Breast epithelium (tissue), 3 donors: Measurements from ENCODE around the gene KCND2.

Experiments used
- POLR2A ChIP-seq: fragments of 450-650 bp; IDR thresholded peaks from one replicate; pipeline ENCODE4 v1.6.1; 2016; ENCODE audit warnings: antibody characterized with exemption, mild to moderate bottlenecking, moderate library complexity
- POLR2AphosphoS5 ChIP-seq, 3 donors: sonication (generic); formaldehyde crosslinking; IDR thresholded peaks; one replicate each; pipeline ENCODE4 v1.6.1; 2017; ENCODE audit warnings: antibody characterized with exemption in 3 of 3
- TF ChIP-seq, protein P1 (sequence below), 3 donors: fragments of 450-650 bp; IDR thresholded peaks; one replicate each; pipeline ENCODE4 v1.5.1; 2016 to 2017; ENCODE audit warnings: antibody characterized with exemption in 3 of 3, mild to moderate bottlenecking in 3 of 3, moderate library complexity in 3 of 3

DNA sequence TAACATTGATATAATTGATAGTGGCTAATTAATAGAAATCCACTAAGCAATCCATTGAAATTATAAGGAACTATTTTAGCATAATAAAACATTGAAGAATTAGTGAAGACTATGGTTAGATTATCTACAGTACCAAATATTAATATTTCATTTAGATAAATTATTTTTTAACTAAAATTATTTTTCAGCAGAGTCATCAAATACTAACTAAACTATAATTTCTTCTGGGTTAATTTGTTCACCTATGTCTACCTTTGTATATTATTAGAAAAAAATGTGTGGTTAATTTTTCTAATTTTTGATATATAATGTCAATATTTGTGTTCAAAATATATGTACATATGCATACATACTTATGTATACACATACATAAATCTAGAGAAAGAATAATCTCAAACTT lies 140.2 kb downstream of the KCND2 start:
- TF ChIP-seq, protein P1, sequence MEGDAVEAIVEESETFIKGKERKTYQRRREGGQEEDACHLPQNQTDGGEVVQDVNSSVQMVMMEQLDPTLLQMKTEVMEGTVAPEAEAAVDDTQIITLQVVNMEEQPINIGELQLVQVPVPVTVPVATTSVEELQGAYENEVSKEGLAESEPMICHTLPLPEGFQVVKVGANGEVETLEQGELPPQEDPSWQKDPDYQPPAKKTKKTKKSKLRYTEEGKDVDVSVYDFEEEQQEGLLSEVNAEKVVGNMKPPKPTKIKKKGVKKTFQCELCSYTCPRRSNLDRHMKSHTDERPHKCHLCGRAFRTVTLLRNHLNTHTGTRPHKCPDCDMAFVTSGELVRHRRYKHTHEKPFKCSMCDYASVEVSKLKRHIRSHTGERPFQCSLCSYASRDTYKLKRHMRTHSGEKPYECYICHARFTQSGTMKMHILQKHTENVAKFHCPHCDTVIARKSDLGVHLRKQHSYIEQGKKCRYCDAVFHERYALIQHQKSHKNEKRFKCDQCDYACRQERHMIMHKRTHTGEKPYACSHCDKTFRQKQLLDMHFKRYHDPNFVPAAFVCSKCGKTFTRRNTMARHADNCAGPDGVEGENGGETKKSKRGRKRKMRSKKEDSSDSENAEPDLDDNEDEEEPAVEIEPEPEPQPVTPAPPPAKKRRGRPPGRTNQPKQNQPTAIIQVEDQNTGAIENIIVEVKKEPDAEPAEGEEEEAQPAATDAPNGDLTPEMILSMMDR (IDR thresholded peaks at IDR 0.05): no peak
- TF ChIP-seq POLR2A (no peak), POLR2AphosphoS5 (IDR thresholded peaks at IDR 0.05) (no peak)
